ENCODE data around the gene OR6S1.

The OR6S1 gene

GRCh38 chr14:20641591-20641990 is at the start of gene OR6S1:
Gene OR6S1 (minus strand): TSS chr14:20641691. CDS start chr14:20641691, 0 bp downstream.
- no peak for DNase-seq

GRCh38 chr14:20690848-20691640 is 49.6 kb upstream of the OR6S1 start:
- peak in 1 of 2 experiments; percentile 15 for DNase-seq

GRCh38 chr14:20688167-20688839 is 46.8 kb upstream of the OR6S1 start, which contains the start of gene ANG:
Gene ANG (plus strand): TSS chr14:20688764. CDS start chr14:20693565, 4,801 bp downstream.
- no peak for DNase-seq

GRCh38 chr14:20687362-20688166 is 46.1 kb upstream of the OR6S1 start:
- no peak for DNase-seq

GRCh38 chr14:20686386-20687143 is 45.1 kb upstream of the OR6S1 start:
- DNase-seq: no peak

GRCh38 chr14:20684662-20685456 is 43.4 kb upstream of the OR6S1 start:
- DNase-seq: no peak

GRCh38 chr14:20683891-20684661 is 42.6 kb upstream of the OR6S1 start, which contains the start of gene RNASE4:
Gene RNASE4 (plus strand): TSS chr14:20684560. CDS start chr14:20699372, 14,812 bp downstream.
- peak; percentile 77 to 78 for DNase-seq

GRCh38 chr14:20683125-20683890 is 41.8 kb upstream of the OR6S1 start:
- DNase-seq: peak; percentile 78 to 79

- DNase-seq: peak; percentile 67 to 73
These were observed 41.1 kb upstream of the OR6S1 start for GRCh38 chr14:20682435-20683124.

GRCh38 chr14:20682127-20682434 is 40.6 kb upstream of the OR6S1 start:
- no peak for DNase-seq

GRCh38 chr14:20681348-20682126 is 40.0 kb upstream of the OR6S1 start:
- peak; percentile 81 to 90 for DNase-seq

GRCh38 chr14:20680843-20681347 is 39.4 kb upstream of the OR6S1 start:
- DNase-seq: peak; percentile 15 to 49

GRCh38 chr14:20680363-20680762 is 38.9 kb upstream of the OR6S1 start:
- DNase-seq: no peak

- no peak for DNase-seq
These were observed 38.4 kb upstream of the OR6S1 start for GRCh38 chr14:20679907-20680306.

GRCh38 chr14:20676072-20676471 is 34.6 kb upstream of the OR6S1 start:
- DNase-seq: no peak

GRCh38 chr14:20675669-20676068 is 34.2 kb upstream of the OR6S1 start:
- no peak for DNase-seq

- DNase-seq: no peak
These were observed 30.2 kb upstream of the OR6S1 start for GRCh38 chr14:20671597-20672283.

GRCh38 chr14:20668969-20669368 is 27.5 kb upstream of the OR6S1 start:
- DNase-seq: no peak

All from stimulated activated CD4-positive, alpha-beta T cell treated with anti-CD3 and anti-CD28 coated beads, Interleukin-4, amount 100 ng/mL, for 4 hours (primary cell).